OCI-LY7 (cell line): Measurements from ENCODE around the gene NTM.

ENCODE experiments used
- CTCF ChIP-seq: fragments of 200-600 bp; sonication (generic); conservative IDR thresholded peaks from 2 replicates; pipeline ENCODE4 v1.5.1; 2014; ENCODE audit warnings: mild to moderate bottlenecking, antibody characterized with exemption, low read length, moderate library complexity, mixed read lengths
- EZH2phosphoT487 ChIP-seq: fragments of 200-600 bp; sonication (generic); IDR thresholded peaks from 2 replicates; pipeline ENCODE4 v1.6.1; 2018; ENCODE audit warnings: low read depth, borderline replicate concordance, mild to moderate bottlenecking, mixed run types, antibody characterized with exemption, low read length, moderate library complexity, mixed read lengths

- no peak for TF ChIP-seq CTCF
- no peak for TF ChIP-seq EZH2phosphoT487
Observed at GRCh38 chr11:131917634-131918384, 547.4 kb downstream of the NTM start.
